AG09319 (cell line): ENCODE results near the gene SEC22A.

Experiments used
- DNase-seq: peaks from one replicate; pipeline ENCODE4 v3.0.0-alpha.2; 2010; ENCODE audit warnings: low read depth; ENCODE audit errors: extremely low read depth
- CTCF ChIP-seq: IDR thresholded peaks from 2 replicates; pipeline ENCODE4 v1.5.1; 2011; ENCODE audit warnings: low read depth, mild to moderate bottlenecking, inconsistent platforms, low read length, moderate library complexity

SEC22A gene

GRCh38 chr3:123186695-123187094, 15.0 kb upstream of the SEC22A start:
- no peak for TF ChIP-seq CTCF
- no peak for DNase-seq

GRCh38 chr3:123188058-123188457, 13.7 kb upstream of the SEC22A start:
- DNase-seq = no peak
- TF ChIP-seq CTCF = no peak

- no peak for DNase-seq
- TF ChIP-seq CTCF = no peak
Measured at GRCh38 chr3:123193448-123194101, 8.2 kb upstream of the SEC22A start.

- peak; percentile 49 for TF ChIP-seq CTCF
- DNase-seq = no peak
Measured at GRCh38 chr3:123194552-123194951, 7.2 kb upstream of the SEC22A start.

- TF ChIP-seq CTCF = no peak
- DNase-seq = no peak
Measured at GRCh38 chr3:123198372-123198771, 3.4 kb upstream of the SEC22A start.

GRCh38 chr3:123201223-123201556, 553 bp upstream of the SEC22A start:
- TF ChIP-seq CTCF = no peak
- DNase-seq = no peak

GRCh38 chr3:123202451-123202850, 708 bp downstream of the SEC22A start:
- DNase-seq = no peak
- no peak; the same call in 1 of the 2 replicates for TF ChIP-seq CTCF
